GM19372 (cell line): Measurements from ENCODE around the gene LYRM1.
"Not testable (repeated sequence)": the region's sequence is repeated elsewhere in the genome, so short reads cannot be mapped to it uniquely, and the experiment has no call there.

Experiments
- ATAC-seq: cut with Tn5 transposase; IDR thresholded peaks from one replicate; pipeline ENCODE4 v1.9.1; 2021; ENCODE audit warnings: mild to moderate bottlenecking, low read depth, moderate library complexity; ENCODE audit not compliant: unreplicated experiment

Gene LYRM1

GRCh38 chr16:20968765-20969164 lies 68.2 kb downstream of the LYRM1 start:
- ATAC-seq: no peak

DNA sequence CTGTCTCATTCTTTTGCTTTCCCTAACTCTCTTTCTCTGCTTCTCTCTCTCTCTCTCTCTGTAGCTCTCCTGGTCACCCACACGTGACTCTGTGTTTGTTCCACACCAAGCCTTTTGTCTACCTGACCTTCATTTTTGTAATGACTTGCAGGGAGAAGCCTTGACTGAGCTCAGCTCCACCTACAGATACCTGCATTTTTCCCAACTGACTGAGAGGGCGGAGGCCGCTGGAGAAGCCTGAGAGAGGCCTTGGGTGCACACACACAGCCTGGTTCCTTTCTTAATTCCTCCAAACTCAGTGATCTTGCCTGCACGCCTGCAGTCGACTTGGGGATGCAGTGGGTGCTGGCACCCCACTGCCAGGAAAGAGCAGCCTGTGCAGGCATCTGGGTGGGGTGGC lies 68.8 kb downstream of the LYRM1 start:
- no peak for ATAC-seq

- ATAC-seq: no peak
These were observed 70.8 kb downstream of the LYRM1 start for GRCh38 chr16:20971401-20971800.

DNA sequence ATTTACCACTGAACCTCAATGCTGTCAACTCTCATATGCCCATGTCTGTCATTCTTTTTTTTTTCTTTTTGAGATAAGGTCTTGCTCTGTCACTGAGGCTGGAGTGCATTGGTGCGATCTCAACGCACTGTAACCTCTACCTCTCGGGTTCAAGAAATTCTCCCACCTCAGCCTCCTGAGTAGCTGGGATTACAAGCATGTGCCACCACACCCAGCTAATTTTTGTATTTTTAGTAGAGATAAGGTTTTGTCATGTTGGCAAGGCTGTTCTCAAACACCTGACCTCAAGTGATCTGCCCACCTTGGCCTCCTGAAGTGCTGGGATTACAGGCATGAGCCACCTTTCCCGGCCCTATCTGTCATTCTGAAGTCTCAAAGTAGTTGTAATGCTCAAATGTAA lies 72.6 kb downstream of the LYRM1 start:
- not testable (repeated sequence) for ATAC-seq
